Loucy (cell line): ENCODE results near the gene MKNK2.

Experiments
- H2AFZ ChIP-seq: fragments of 200-600 bp; sonication (generic); 2 replicates; pipeline ENCODE4 v1.6.0; 2016; ENCODE audit warnings: antibody characterized with exemption, mild to moderate bottlenecking, low read length, moderate library complexity
- H3F3A ChIP-seq: fragments of 200-600 bp; 2 replicates; pipeline ENCODE4 v1.6.0; 2016; ENCODE audit warnings: antibody characterized with exemption, low read depth, mild to moderate bottlenecking
- H3K27me3 ChIP-seq: fragments of 200-600 bp; sonication (generic); 2 replicates; pipeline ENCODE4 v1.6.1; 2014; ENCODE audit warnings: low read length, mild to moderate bottlenecking; ENCODE audit not compliant: insufficient read depth, poor library complexity, severe bottlenecking
- H3K36me3 ChIP-seq: fragments of 200-600 bp; sonication (generic); 2 replicates; pipeline ENCODE4 v1.6.1; 2016; ENCODE audit warnings: low read length; ENCODE audit not compliant: insufficient read depth
- H3K4me1 ChIP-seq: fragments of 200-600 bp; sonication (generic); 2 replicates; pipeline ENCODE4 v1.5.1; 2014; ENCODE audit warnings: low read length, mild to moderate bottlenecking; ENCODE audit not compliant: insufficient read depth, poor library complexity, severe bottlenecking
- H3K4me2 ChIP-seq: fragments of 200-600 bp; sonication (generic); 2 replicates; pipeline ENCODE4 v1.6.0; 2014; ENCODE audit warnings: antibody characterized with exemption, low read length, low read depth, mild to moderate bottlenecking; ENCODE audit not compliant: poor library complexity, severe bottlenecking
- H3K4me3 ChIP-seq: fragments of 200-600 bp; sonication (generic); 2 replicates; pipeline ENCODE4 v1.5.1; 2014; ENCODE audit warnings: low read length, mild to moderate bottlenecking, mixed read lengths; ENCODE audit not compliant: poor library complexity, severe bottlenecking
- H3K79me2 ChIP-seq: fragments of 200-600 bp; sonication (generic); 2 replicates; pipeline ENCODE4 v1.6.1; 2014; ENCODE audit warnings: low read length; ENCODE audit not compliant: insufficient read depth
- H3K9ac ChIP-seq: fragments of 200-600 bp; sonication (generic); 2 replicates; pipeline ENCODE4 v1.6.0; 2014; ENCODE audit warnings: mild to moderate bottlenecking, low read depth, low read length, moderate library complexity; ENCODE audit not compliant: poor library complexity, severe bottlenecking
- H3K9me2 ChIP-seq: fragments of 200-600 bp; sonication (generic); replicated peaks from 2 replicates; pipeline ENCODE4 v1.6.1; 2016; ENCODE audit warnings: low read depth, low read length, mixed read lengths
- H3K9me3 ChIP-seq: fragments of 200-600 bp; sonication (generic); 2 replicates; pipeline ENCODE4 v1.6.1; 2014; ENCODE audit warnings: mild to moderate bottlenecking, antibody characterized with exemption, low read length, low read depth; ENCODE audit not compliant: insufficient read depth
- H4K20me1 ChIP-seq: fragments of 200-600 bp; sonication (generic); 2 replicates; pipeline ENCODE4 v1.6.0; 2014; ENCODE audit warnings: antibody characterized with exemption, low read length, mild to moderate bottlenecking; ENCODE audit not compliant: insufficient read depth, poor library complexity, severe bottlenecking
- CTCF ChIP-seq: fragments of 200-600 bp; sonication (generic); conservative IDR thresholded peaks from 2 replicates; pipeline ENCODE4 v1.5.1; 2014; ENCODE audit warnings: mild to moderate bottlenecking, antibody characterized with exemption, low read length
- EZH2phosphoT487 ChIP-seq: fragments of 200-600 bp; IDR thresholded peaks from 2 replicates; pipeline ENCODE4 v1.6.1; 2018; ENCODE audit warnings: antibody characterized with exemption, mild to moderate bottlenecking, moderate library complexity, borderline replicate concordance

Gene MKNK2

GRCh38 chr19:2084993-2085720 lies 34.1 kb upstream of the MKNK2 start:
- peak overlapping the region; percentile 100 for H3K9ac ChIP-seq
- peak overlapping the region; percentile 88 for H3K4me2 ChIP-seq
- H3K9me3 ChIP-seq, result no peaks in the 10 kb centered on the region
- no peak overlapping the region for H2AFZ ChIP-seq
- H3K36me3 ChIP-seq, result peaks cover 7% of the 10 kb centered on the region; the same call in 1 of the 2 replicates
- TF ChIP-seq EZH2phosphoT487 (no peak), CTCF (no peak)
- peaks cover 3% of the 10 kb centered on the region for H3F3A ChIP-seq
- no peaks in the 10 kb centered on the region for H3K27me3 ChIP-seq
- H3K9me2 ChIP-seq, result no peaks in the 10 kb centered on the region
- H3K4me3 ChIP-seq, result peak overlapping the region; percentile 99
- H3K79me2 ChIP-seq, result peaks cover 88% of the 10 kb centered on the region
- peaks cover 78% of the 10 kb centered on the region for H3K4me1 ChIP-seq
- H4K20me1 ChIP-seq, result peaks cover 29% of the 10 kb centered on the region

GRCh38 chr19:2083174-2083854 lies 32.3 kb upstream of the MKNK2 start:
- Histone ChIP-seq H2AFZ (no peak overlapping the region), H3K9me2 (no peaks in the 10 kb centered on the region), H3F3A (peaks cover 3% of the 10 kb centered on the region), H3K4me3 (peak overlapping the region; percentile 99), H3K79me2 (peaks cover 92% of the 10 kb centered on the region), H3K4me1 (peaks cover 65% of the 10 kb centered on the region), H3K36me3 (peaks cover 11% of the 10 kb centered on the region; the same call in 1 of the 2 replicates), H3K9ac (peak overlapping the region; percentile 100), H3K4me2 (peak overlapping the region; percentile 88), H3K27me3 (no peaks in the 10 kb centered on the region), H4K20me1 (peaks cover 47% of the 10 kb centered on the region), H3K9me3 (no peaks in the 10 kb centered on the region)
- no peak for TF ChIP-seq CTCF
- no peak for TF ChIP-seq EZH2phosphoT487

- Histone ChIP-seq H4K20me1 (peaks cover 52% of the 10 kb centered on the region), H3K27me3 (no peaks in the 10 kb centered on the region), H3K9ac (peak overlapping the region; percentile 100), H3K4me2 (peak overlapping the region; percentile 88), H3F3A (peaks cover 3% of the 10 kb centered on the region), H3K79me2 (peaks cover 92% of the 10 kb centered on the region), H3K9me3 (no peaks in the 10 kb centered on the region), H3K36me3 (peaks cover 23% of the 10 kb centered on the region), H3K4me3 (peak overlapping the region; percentile 99), H2AFZ (no peak overlapping the region), H3K4me1 (peaks cover 54% of the 10 kb centered on the region), H3K9me2 (no peaks in the 10 kb centered on the region)
- TF ChIP-seq EZH2phosphoT487, result no peak
- no peak for TF ChIP-seq CTCF
Measured at GRCh38 chr19:2081873-2082810, 31.1 kb upstream of the MKNK2 start.
